Superior temporal gyrus (tissue), 1 donor: ENCODE data around the gene TPSB2.
"Not testable (repeated sequence)": the region's sequence is repeated elsewhere in the genome, so short reads cannot be mapped to it uniquely, and the experiment has no call there.

Experiments used
- DNase-seq: peaks from one replicate; pipeline ENCODE4 v3.0.0-alpha.2; 2016; ENCODE audit errors: extremely low spot score

Gene TPSB2

DNA sequence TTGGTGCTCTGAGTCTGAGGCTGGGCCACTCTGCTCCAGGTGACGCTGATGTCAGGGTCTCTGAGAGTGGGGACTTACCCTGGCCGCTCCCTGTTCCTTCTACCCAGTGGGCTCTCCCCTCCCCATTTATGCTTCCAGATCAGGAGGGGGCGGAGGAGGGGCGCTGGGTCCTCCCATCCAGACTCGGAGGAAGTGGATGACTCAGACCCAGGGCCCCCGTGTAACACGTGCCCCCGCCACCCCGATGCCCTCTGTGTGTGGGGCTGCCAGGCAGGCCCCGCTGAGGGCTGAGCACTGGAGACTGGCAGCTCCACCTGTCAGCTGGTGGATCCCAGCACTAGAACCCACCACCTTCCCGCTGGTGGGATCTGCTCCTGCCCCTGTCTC lies at the start of gene TPSB2:
Gene TPSB2 (minus strand): TSS at position 101 of the 387 bp plus-strand sequence. CDS start 233 bp downstream, outside the sequence.
- not testable (repeated sequence) for DNase-seq

DNA sequence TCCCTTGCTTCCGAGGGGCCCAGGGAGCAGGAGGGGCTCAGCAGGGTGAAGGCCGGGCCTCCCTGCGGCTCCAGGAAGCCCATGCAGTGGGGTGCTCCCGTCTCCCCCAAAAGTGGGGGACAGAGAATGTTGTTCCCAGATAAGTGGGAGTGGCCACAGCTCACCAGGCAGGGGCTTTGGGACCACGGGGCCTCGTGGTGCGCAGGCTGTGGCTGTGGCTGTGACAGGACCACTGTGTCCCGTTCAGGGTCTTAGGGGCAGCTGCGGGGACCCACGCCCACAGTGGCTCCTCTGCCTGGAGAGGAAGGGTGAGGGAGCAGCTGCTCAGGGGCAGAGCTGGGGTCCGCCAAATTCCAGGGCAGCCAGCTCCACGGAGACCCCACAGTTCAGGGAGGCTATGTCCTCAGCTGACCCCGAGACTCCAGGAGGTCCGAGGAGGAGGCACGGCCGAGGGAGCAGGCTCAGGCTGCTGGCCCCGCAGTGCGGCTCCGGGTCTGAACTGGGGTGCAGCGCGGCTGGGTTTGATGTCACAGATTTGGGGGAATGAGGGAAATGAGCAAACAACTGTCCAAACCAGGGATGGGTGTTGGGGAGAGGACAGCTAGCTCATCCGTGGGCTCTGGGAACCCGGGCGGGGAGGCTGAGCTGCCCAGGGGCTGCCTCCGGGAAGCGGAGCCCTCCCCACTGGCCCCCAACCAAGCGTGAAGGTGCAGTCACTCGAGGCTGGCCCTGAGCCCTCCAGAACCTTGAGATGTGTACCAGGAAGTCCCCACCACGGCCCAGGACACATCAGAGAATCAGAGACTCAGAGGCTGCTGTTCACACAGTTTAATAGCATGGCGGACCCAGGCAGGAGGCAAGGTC lies 49.3 kb upstream of the TPSB2 start:
- DNase-seq = no peak

DNA sequence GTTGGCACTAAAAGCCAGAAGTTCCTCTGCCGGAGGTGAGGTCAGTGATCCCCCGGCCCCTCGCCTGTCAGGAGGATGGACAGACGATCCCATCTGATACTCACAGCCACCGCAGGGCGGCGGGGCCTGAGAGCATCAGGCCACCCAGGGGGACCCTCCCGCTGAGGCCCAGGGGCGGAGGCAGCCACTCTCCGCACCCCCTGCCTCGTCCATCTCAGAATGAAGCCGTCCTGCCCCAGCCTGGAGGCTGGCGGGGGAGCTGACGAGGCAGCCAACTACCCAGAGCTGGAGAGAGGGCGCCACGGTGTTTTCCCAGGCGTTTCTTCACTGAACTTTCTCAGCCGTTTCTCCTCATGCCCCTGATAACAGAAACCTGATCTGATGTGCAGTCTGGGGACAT lies 48.5 kb upstream of the TPSB2 start:
- DNase-seq = no peak

DNA sequence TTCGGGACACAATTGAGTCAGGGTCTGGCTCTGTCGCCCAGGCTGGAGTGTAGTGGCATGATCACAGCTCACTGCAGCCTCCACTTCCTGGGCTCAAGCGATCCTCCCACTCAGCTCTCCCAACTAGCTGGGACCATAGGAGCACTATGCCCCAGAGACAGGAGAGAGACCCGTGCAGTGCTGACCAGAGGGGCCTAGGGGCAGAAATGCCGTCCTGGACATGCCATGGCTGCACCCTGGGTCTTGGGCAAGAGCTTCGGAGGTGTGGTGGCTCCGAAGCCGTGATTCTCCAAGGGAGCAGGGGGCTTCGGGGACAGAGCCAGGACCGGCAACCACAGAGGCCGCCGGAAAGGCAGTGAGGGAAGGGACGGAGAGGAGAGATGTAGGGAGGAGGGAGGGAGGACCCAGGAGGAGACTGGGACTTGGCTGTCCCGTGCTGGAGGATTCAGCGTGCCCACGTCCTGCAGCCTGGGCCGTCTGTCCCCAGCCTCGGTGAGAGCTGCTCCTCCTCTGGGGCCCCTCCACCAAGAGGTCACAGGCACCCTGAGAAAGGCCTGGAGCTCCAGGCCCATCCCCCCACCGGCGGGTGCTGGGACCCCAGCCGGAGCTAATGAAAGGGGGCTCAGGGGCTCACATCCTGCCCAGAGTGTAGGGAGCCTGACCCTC lies 47.8 kb upstream of the TPSB2 start:
- DNase-seq = no peak

DNA sequence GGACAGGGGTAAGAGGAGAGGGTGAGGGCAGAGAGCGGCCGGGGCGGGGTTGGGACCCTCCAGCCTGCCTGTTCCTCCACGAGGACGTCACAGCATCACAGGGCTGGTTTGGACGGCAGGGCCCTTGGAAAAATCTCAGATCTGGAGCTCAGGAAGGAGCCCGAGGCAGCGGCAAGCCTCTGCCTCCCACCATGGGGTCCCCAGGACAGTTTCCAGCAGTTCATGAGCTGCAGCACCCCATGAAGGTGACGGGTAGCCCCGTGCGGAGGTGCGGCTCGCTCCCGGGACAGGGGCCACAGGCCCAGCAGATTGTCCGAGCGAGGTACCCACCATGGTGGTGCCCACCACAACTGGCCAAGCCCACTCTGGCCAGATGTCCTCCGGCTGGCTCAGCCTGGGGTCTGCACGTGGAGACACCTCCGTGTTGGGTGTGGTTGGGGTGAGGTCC lies 47.2 kb upstream of the TPSB2 start:
- no peak for DNase-seq

DNA sequence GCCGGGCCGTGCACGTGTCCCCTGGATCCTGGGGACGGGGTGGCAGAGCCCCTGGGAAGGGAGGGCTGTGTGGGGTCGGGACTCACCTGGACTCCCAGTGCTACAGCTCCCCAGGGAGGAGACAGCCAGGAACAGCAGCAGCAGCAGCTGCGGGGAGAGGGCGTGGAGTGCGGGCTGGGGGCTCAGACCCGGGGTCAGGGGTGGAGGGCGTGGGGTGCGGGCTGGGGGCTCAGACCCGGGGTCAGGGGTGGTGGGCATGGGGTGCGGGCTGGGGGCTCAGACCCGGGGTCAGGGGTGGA lies 46.5 kb upstream of the TPSB2 start:
- DNase-seq = no peak

DNA sequence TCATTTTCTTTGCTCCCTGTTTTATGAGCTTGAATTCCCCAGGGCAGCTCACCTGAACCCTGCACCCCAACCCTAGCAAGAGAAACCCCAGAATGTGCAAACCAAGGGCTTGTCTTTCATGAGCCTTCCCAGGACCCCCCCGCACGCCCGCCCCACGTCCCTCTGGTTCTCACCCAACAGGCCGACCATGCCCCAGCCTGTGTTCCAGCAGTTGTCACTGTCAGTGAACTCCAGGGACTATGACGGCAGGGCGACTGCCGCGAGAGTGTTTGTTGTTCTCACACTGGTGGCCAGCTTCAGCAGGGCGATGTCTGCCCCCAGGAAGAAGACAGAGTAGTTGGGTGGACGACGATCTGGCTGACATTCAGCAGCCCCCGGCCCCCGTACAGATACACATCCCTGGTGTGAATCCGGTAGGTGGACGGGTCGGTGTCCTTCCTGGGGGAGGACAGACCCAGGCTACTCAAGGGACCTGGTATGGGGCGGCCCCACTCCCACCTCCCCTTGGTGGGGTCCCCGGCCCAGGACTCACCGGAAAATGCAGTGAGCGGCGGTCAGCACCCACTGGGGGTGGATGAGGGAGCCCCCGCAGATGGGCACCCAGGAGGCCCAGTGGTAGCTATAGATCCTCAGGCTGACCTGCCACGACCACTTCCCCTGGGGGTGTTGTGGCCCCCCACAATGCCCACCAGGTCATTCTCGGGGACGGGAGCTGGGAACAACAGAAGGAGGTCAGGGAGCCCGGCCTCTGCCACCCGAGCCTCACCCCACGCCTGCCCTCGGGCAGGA lies 46.0 kb upstream of the TPSB2 start:
- DNase-seq = no peak

DNA sequence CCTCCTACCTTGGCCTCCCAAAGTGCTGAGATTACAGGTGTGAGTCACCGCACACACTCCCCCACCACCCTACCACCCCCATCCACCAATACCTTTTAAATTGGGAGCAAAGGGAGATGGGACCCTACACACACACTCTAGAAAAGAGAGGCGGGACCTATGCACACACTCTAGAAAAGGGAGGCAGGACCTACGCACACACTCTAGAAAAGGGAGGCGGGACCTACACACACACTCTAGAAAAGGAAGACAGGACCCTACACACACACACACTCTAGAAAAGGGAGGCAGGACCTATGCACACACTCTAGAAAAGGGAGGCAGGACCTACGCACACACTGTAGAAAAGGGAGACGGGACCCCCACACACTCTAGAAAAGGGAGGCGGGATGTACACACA lies 44.8 kb upstream of the TPSB2 start:
- no peak for DNase-seq

DNA sequence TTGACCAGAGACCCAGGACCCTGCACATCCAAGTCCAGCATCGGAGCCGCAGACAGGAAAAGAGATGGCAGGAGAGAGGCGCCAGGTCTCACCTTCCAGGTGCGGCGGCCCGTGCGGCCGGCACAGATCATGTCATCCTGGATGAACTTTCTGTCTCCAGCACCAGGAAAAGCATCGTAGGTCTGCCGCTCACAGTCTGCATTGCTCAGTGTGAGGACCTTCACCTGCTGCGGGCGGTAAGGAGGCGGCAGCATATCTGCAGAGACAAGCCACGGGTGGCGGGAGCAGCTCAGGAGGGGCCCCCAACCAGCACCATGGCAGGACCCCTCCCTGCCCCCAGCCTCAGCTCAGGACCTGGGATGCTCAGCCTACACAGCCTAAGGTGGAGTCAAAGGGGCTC lies 43.8 kb upstream of the TPSB2 start:
- no peak for DNase-seq

DNA sequence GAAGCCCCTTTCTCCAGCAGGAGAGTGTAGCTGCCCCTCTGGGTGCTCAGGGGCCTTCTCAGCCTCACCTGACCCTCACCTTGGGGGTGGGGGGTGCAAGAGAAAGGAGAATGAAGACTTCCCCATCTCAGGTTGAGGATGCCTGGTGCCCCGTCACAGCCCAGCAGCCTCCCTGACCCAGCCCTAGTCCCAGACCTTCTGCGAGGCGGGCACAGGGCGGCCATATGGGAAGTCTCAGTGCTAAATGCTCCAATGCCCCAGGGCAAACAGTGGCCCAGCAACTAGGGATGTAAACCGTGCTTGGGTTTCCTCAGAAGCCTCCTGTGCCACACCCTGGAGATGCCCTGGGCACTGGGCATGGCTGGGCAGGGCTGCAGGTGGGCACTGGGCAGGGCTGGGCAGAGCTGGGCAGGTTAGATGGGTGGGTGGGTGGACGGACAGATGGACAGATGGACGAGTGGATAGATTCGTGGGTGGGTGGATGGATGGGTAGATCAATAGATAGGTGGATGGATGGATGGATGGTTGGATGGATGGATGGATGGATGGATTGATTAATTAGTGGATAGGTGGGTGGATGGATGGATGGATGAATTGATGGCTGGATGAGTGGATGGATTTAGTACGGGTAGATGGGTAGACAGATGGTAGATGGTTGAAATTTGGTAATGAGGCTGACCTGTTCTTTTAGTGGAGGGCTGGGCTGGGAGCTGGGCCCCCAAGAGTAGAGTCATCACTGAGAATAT lies 42.6 kb upstream of the TPSB2 start:
- no peak for DNase-seq

DNA sequence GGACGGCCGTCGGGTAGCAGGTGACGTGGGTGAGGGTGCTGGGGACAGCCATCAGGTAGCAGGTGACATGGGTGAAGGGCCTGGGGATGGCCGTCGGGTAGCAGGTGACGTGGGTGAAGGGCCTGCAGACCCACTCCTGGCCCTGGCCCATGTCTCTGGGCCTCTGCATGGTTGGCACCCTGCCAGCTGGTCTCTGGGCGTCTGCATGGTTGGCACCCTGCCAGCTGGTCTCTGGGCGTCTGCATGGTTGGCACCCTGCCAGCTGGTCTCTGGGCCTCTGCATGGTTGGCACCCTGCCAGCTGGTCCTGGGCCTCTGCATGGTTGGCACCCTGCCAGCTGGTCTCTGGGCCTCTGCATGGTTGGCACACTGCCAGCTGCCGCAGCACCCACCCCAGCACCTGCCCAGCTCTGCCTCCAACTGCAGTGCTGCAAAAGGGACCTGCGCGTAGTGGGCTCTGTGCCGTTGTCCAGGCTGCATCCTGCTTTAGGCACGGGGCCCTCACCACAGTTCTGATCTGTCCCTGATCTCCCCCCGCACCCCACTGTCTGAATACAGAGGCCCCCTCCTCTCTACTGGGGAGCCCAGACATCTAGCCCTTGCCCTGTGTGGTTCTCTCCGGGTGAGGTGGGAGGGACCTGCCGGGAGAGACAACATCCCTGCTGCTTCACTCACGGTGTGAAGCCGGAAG lies 41.9 kb upstream of the TPSB2 start:
- DNase-seq = not testable (repeated sequence)

DNA sequence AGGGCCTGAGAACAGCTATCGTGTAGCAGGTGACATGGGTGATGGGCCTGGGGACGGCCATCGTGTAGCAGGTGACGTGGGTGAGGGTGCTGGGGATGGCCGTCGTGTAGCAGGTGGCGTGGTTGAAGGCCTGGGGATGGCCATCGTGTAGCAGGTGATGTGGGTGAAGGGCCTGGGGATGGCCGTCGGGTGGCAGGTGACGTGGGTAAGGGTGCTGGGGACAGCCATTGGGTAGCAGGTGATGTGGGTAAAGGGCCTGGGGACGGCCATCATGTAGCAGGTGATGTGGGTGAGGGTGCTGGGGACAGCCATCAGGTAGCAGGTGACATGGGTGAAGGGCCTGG lies 41.4 kb upstream of the TPSB2 start:
- DNase-seq = no peak

DNA sequence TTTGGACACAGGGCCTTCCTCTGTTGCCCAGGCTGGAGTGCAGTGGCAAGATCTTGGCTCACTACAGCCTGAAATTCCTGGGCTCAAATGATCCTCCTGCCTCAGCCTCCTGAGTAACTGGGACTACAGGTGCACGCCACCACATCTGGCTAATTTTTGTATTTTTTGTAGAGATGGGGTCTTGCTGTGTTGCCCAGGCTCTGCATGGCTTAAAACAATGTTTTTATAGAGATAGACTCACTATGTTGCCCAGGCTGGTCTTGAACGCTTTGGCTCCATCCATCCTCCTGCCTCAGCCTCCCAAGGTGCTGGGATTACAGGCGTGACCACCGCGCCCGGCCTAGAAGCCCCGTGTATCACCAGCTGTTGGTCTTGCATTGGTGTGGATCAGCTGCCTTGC lies 39.4 kb upstream of the TPSB2 start:
- DNase-seq = not testable (repeated sequence)

DNA sequence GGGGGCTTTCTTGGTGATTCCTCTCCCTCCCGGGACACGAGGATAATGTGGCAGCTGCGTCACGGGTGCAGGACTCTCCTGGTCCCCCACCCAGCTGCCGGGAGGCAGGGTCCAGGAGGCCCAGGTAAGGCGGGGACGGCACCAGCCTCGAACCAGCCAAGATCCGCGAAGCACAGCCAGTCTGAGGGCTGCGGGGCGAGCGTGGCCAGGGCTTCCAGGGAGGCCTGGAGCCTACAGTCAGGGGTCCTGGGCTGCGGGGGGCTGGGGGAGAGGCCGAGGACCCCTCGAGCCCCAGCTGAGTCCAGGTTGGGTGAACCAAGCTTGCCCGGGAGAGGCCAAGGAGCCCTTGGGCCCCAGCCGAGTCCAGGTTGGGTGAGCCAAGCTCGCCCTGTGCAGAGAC lies 35.8 kb upstream of the TPSB2 start:
- no peak for DNase-seq

DNA sequence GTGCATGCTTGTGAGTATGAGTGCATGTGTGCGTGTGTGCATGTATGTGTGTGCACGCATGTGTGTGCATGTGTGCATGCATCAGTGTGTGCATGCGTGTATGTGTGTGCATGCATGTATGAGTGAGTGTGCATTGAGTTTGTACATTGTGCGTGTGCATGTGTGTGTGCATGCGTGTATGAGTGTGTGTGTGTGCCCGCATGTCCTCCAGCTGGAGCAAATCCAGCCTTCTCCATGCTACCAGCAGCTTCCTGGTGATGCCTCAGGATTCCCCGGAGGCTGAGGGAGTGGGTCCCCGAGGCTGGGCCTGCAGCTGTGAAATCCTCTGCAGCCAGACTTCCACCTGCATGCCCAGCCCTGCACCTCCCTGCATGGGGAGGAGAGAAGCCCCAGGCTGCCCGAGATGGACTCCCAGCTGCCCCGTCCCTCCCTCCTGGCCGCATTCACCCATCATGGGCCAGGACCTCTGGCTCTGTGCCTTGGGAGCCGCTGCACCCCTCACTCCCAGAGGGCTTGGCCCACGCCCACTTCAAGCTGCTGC lies 35.2 kb upstream of the TPSB2 start:
- no peak for DNase-seq

DNA sequence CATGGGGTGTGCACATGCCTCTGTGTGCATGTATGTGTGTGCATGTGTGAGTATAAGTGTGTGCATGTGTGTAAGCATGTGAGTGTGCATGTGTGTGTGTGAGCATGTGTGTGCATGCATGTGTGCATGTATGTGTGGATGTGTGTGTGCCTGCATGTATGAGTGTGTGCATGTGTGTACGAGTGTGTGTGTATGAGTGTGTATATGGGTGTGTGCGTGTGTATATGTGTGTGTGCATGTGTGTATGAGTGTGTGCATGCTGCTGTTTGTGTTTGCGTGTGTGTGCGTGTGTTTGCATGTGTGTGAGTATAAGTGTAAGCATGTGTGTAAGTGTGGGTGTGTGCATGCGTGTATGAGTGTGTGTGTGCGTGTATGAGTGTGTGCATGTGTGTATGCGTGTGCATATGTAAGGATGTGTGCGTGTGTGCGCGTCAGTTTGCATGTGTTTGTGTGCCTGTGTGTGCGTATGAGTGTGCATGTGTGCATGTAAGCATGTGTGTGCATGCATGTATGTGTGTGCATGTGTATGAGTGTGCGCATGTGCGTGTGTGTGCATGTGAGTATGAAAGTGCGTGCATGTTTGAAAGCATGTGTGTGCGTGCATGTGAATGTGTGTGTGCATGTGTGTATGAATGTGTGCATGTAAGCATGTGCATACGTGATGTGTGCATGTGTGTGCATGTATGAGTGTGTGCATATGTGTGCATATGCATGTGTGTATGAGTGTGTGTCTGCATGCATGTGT lies 34.5 kb upstream of the TPSB2 start:
- DNase-seq = no peak

DNA sequence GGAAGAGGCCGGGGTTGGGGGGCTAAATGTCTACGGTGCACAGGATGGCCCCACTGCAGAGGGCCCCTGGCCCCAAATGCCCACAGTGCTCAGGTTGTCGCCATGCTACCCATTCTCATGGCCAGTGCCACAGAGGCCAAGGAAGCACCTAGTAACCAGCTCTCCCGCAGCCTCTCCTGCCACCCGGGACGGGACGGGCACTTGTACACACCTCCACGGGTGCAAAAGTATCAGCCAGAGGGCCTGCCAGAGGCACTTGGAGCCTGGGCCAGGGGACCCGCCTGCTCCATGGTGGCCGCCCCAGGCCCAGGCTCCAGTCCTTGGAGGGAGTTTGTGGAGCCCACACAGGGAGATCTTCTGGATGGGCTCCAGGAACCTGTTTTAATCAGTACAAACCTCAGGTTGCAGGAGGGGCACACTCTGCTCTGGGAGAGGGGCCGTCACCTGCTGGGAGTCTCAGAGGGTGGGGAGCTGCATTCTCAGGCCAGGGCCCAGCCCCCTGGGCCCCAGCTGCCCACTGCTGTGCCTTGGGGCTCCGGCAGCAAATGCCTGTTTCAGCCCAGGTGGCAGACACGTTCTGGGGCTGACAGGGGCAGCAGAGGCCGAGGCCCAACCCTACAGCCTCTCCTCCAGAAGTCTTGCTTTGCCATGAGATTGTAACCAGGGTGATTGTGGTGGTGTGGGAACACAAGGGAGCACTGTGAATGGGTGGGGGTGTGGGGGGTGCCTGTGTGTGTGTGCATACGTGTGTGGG lies 33.8 kb upstream of the TPSB2 start:
- DNase-seq = no peak

DNA sequence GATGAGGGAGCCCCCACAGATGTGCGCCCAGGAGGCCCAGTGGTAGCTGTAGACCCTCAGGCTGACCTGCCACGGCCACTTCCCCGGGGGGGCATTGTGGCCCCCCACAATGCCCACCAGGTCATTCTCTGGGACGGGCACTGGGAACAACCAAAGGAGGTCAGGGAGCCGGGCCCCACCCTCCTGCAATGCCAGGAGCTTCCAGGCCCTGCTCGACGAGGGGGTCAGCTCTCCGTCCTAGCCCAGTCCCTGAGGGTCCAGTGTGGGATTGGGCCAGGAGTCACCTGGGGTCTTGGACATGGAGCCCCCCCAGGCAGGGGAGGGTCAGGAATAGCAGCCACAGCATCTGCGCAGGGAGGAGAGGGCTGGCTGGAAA lies 32.9 kb upstream of the TPSB2 start:
- no peak for DNase-seq

DNA sequence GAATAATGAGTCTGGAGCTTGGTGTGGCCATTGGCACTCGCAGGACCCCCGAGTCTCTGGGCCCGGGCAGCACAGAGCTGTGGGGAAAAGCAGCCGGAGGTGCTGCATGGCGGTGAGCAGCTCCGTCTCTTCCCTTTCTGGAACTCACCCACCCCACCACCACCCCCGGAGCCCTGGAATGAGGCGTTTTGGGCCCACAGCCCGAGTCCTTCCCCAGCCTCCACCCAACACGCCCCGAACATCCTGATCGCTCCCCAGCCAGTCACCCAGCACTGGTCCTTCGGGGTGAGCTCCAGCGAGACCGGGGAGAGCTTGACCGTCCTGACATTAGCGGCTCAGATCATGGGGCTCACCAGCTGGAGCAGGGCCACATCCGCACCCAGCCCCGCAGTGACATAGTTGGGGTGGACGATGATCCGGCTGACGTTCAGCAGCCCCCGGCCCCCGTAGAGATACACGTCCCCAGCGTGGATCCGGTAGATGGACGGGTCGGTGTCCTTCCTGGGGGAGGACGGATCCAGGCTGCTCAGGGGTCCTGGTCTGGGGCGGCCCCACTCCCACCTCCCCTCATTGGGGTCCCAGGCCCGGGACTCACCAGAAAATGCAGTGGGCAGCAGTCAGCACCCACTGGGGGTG lies 32.3 kb upstream of the TPSB2 start:
- no peak for DNase-seq
